MCF 10A (cell line): ENCODE results near the gene GLCCI1. TPM values are rescaled to one million over a fixed set of nuclear protein-coding genes. Genes with fewer than 3 reads are reported as not detected.

Experiments used
- BruUV-seq: library from RNA; stranded (reverse); fragments of 400-500 nt; replicated peaks from 2 replicates; lab custom pipeline; 2021; lab: Mats Ljungman, UMichigan
- CTCF ChIA-PET: fragments of 300-600 bp; sonication (Branson Sonifier 250); formaldehyde crosslinking; extraction: SDS; loops from one replicate; lab custom pipeline; 2021; ENCODE audit warnings: antibody characterized with exemption, inconsistent platforms; lab: Yijun Ruan, JAX
- POLR2A ChIA-PET: fragments of 300-600, 350-650 bp; sonication (Branson Sonifier 250); formaldehyde crosslinking; extraction: SDS; loops from one replicate; lab custom pipeline; 2020; ENCODE audit warnings: antibody characterized with exemption, inconsistent platforms; lab: Yijun Ruan, JAX
- DNase-seq: peaks from one replicate; pipeline ENCODE4 v3.0.0-alpha.2; 2018; ENCODE audit not compliant: unreplicated experiment
- H3K27ac Mint-ChIP-seq: one replicate; pipeline ENCODE4 v1.8.0; 2022; ENCODE audit warnings: mild to moderate bottlenecking, low read depth, mixed read lengths; ENCODE audit not compliant: unreplicated experiment
- H3K27me3 Mint-ChIP-seq: one replicate; pipeline ENCODE4 v1.8.0; 2022; ENCODE audit warnings: mixed read lengths; ENCODE audit not compliant: insufficient read depth, unreplicated experiment
- H3K36me3 Mint-ChIP-seq: one replicate; pipeline ENCODE4 v1.8.0; 2022; ENCODE audit warnings: mild to moderate bottlenecking, moderate library complexity, mixed read lengths; ENCODE audit not compliant: insufficient read depth, unreplicated experiment
- H3K4me1 Mint-ChIP-seq: one replicate; pipeline ENCODE4 v1.8.0; 2022; ENCODE audit warnings: mixed read lengths; ENCODE audit not compliant: insufficient read depth, unreplicated experiment
- H3K4me3 Mint-ChIP-seq: one replicate; pipeline ENCODE4 v1.8.0; 2022; ENCODE audit warnings: mild to moderate bottlenecking, moderate library complexity, mixed read lengths; ENCODE audit not compliant: unreplicated experiment
- H3K9me3 Mint-ChIP-seq: one replicate; pipeline ENCODE4 v1.8.0; 2022; ENCODE audit warnings: mixed read lengths; ENCODE audit not compliant: unreplicated experiment
- CTCF ChIP-seq: fragments of 200-600 bp; IDR thresholded peaks from one replicate; pipeline ENCODE4 v1.8.0; 2022; ENCODE audit warnings: antibody characterized with exemption, mild to moderate bottlenecking; ENCODE audit not compliant: unreplicated experiment
- intact Hi-C: fragments of 100-400 bp; cut with micrococcal nuclease; formaldehyde crosslinking; loops from 2 replicates; pipeline ENCODE4 v1.14.1; 2022
- total RNA-seq: library from RNA; stranded (reverse); gene quantifications from 2 replicates; pipeline ENCODE4 v1.2.3, GENCODE V29; 2022

The GLCCI1 gene
- total RNA-seq, 1 experiment from 2014 or later, result 5.3 TPM

- H3K9me3 Mint-ChIP-seq, result no peaks in the 10 kb centered on the region
- intact Hi-C loops, result no loop called here
- peaks cover 8% of the 10 kb centered on the region for H3K36me3 Mint-ChIP-seq
- POLR2A ChIA-PET, result interaction anchor here (1.2 kb wide), 1 partner anchor 21 kb away, joined by 6 read pairs; no protein-coding TSS in a partner anchor
- DNase-seq, result no peak
- no peaks in the 10 kb centered on the region for H3K4me1 Mint-ChIP-seq
- no peak overlapping the region for H3K27ac Mint-ChIP-seq
- no peak for TF ChIP-seq CTCF
- H3K4me3 Mint-ChIP-seq, result no peak overlapping the region
- BruUV-seq, result no TSS peak
- CTCF ChIA-PET, result interaction anchor here (0.6 kb wide), 1 partner anchor 422 kb away, joined by 3 read pairs; no protein-coding TSS in a partner anchor
- H3K27me3 Mint-ChIP-seq, result no peaks in the 10 kb centered on the region
These were observed 116.8 kb downstream of the GLCCI1 start for GRCh38 chr7:8085420-8085819.

- ChIA-PET CTCF (no interaction called here), POLR2A (interaction anchor here (0.6 to 0.7 kb wide), 2 partner anchors 118 to 293 kb away, joined by 3 to 4 read pairs; partner anchors contain the start of gene GLCCI1)
- intact Hi-C loops, result no loop called here
- H3K27me3 Mint-ChIP-seq, result no peaks in the 10 kb centered on the region
- BruUV-seq, result no TSS peak
- no peak overlapping the region for H3K4me3 Mint-ChIP-seq
- H3K27ac Mint-ChIP-seq, result no peak overlapping the region
- peaks cover 8% of the 10 kb centered on the region for H3K36me3 Mint-ChIP-seq
- H3K9me3 Mint-ChIP-seq, result no peaks in the 10 kb centered on the region
- no peaks in the 10 kb centered on the region for H3K4me1 Mint-ChIP-seq
- no peak for DNase-seq
- no peak for TF ChIP-seq CTCF
These were observed 117.6 kb downstream of the GLCCI1 start for GRCh38 chr7:8086239-8086638.

- DNase-seq, result no peak
- TF ChIP-seq CTCF, result no peak
- ChIA-PET POLR2A (interaction anchor here (0.7 to 1.6 kb wide), 2 partner anchors 12 to 408 kb away, joined by 3 to 4 read pairs; no protein-coding TSS in a partner anchor), CTCF (interaction anchor here (0.8 to 2.4 kb wide), 3 partner anchors 16 to 207 kb away, joined by 3 to 8 read pairs (median 4); no protein-coding TSS in a partner anchor)
- H3K9me3 Mint-ChIP-seq, result no peaks in the 10 kb centered on the region
- H3K4me1 Mint-ChIP-seq, result no peaks in the 10 kb centered on the region
- H3K4me3 Mint-ChIP-seq, result no peak overlapping the region
- BruUV-seq, result no TSS peak
- H3K27me3 Mint-ChIP-seq, result no peaks in the 10 kb centered on the region
- H3K27ac Mint-ChIP-seq, result no peak overlapping the region
- intact Hi-C loops, result no loop called here
- peaks cover 8% of the 10 kb centered on the region for H3K36me3 Mint-ChIP-seq
These were observed 120.6 kb downstream of the GLCCI1 start for GRCh38 chr7:8089036-8089780.

GRCh38 chr7:8092140-8092539 is 123.5 kb downstream of the GLCCI1 start:
- no peak for TF ChIP-seq CTCF
- H3K27ac Mint-ChIP-seq, result no peak overlapping the region
- ChIA-PET POLR2A (no interaction called here), CTCF (interaction anchor here (1.2 kb wide), 2 partner anchors 57 to 411 kb away, joined by 4 to 5 read pairs; no protein-coding TSS in a partner anchor)
- H3K27me3 Mint-ChIP-seq, result no peaks in the 10 kb centered on the region
- H3K36me3 Mint-ChIP-seq, result peaks cover 6% of the 10 kb centered on the region
- H3K4me3 Mint-ChIP-seq, result no peak overlapping the region
- intact Hi-C loops, result no loop called here
- no peaks in the 10 kb centered on the region for H3K4me1 Mint-ChIP-seq
- no peak for DNase-seq
- H3K9me3 Mint-ChIP-seq, result peaks cover 2% of the 10 kb centered on the region
- no TSS peak for BruUV-seq
